ENCODE data around the gene IQCN.

The IQCN gene

GRCh38 chr19:18292462-18292809 is 18.2 kb upstream of the IQCN start:
- TF ChIP-seq CTCF (IDR thresholded peaks at IDR 0.05; ENCODE audit: control insufficient read depth, extremely low read depth, insufficient read depth) = no peak
- DNase-seq (ENCODE audit: low read depth) = no peak

DNA sequence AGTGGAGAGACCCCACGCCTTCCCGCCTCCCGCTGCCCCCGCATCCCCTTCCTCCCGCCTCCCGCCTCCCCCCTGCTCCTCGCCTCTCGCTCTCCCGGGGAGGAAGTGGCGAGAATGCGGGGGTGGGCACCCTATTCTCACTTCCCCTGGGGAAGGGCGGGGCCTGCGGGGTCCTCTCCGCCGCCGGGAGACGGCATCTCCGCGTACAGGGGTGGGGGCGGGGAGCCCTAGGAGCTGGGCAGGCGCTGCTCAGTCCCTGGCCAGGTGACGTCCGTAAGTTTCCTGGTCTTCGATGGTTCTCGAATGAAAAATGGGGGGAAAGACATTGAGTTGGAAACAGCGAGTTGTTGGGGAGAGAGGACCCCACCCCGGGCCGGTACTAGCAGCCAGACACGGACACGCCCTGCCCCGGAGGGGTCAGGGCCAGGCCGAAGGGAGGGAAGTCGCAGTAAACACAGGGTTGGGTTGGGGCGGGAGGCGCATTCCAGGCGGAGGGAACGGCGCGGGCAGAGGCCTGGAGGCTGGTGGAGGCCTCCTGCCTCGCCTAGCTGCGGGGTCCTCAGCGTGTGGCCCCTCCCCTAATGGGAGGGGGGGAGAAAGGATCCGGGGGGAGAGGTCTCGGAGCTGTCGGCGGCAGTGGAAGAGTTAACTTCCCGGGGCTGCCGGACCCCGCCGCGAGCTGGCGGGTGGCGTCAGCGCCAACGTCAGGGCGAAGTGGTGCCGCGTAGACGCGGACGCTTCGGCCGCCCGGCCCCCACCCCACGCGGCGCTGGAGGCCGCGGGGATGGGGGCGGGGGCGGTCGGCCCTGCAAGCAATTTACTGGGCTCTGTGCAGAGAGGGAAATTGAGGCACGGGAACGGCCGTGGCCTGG is 17.6 kb upstream of the IQCN start:
- H3K4me3 ChIP-seq (ENCODE audit: low read depth, low read length) = no peak overlapping the region
- TF ChIP-seq CTCF (IDR thresholded peaks at IDR 0.05; ENCODE audit: control insufficient read depth, extremely low read depth, insufficient read depth) = no peak
- DNase-seq (ENCODE audit: low read depth) = no peak

More at GRCh38 chr19:18292462-18292809, 18.2 kb upstream of the IQCN start:
- H3K4me3 ChIP-seq (ENCODE audit: low read depth, low read length) = no peak overlapping the region

DNA sequence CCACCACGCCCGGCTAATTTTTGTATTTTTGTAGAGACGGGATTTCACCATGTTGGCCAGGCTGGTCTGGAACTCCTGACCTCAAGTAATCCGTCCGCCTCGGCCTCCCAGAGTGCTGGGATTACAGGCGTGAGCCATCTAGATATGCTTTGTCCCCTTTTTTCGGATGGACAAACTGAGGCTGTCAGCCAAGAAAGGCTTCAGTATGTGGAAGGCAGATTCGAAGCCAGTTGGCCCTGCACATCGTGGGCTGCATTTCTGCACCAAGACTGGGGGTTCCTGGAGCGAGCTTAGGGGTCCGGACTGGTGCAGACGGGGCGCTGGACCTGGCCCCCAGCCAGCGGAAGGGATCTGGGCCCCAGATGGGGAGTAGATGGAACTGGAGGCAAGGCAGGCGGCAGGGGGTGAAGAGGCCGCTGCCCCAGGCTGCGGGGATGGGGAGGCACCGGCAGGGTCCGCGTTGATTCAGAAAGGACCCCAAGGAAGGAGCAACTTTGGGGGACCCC is 16.8 kb upstream of the IQCN start:
- no peak for TF ChIP-seq CTCF (IDR thresholded peaks at IDR 0.05; ENCODE audit: control insufficient read depth, extremely low read depth, insufficient read depth)
- H3K4me3 ChIP-seq (ENCODE audit: low read depth, low read length) = no peak overlapping the region
- DNase-seq (ENCODE audit: low read depth) = no peak

GRCh38 chr19:18290302-18291018 is 16.2 kb upstream of the IQCN start:
- no peak for TF ChIP-seq CTCF (IDR thresholded peaks at IDR 0.05; ENCODE audit: control insufficient read depth, extremely low read depth, insufficient read depth)
- no peak for DNase-seq (ENCODE audit: low read depth)
- H3K4me3 ChIP-seq (ENCODE audit: low read depth, low read length) = no peak overlapping the region

GRCh38 chr19:18289471-18290301 is 15.4 kb upstream of the IQCN start:
- no peak for TF ChIP-seq CTCF (IDR thresholded peaks at IDR 0.05; ENCODE audit: control insufficient read depth, extremely low read depth, insufficient read depth)
- no peak overlapping the region for H3K4me3 ChIP-seq (ENCODE audit: low read depth, low read length)
- no peak for DNase-seq (ENCODE audit: low read depth)

DNA sequence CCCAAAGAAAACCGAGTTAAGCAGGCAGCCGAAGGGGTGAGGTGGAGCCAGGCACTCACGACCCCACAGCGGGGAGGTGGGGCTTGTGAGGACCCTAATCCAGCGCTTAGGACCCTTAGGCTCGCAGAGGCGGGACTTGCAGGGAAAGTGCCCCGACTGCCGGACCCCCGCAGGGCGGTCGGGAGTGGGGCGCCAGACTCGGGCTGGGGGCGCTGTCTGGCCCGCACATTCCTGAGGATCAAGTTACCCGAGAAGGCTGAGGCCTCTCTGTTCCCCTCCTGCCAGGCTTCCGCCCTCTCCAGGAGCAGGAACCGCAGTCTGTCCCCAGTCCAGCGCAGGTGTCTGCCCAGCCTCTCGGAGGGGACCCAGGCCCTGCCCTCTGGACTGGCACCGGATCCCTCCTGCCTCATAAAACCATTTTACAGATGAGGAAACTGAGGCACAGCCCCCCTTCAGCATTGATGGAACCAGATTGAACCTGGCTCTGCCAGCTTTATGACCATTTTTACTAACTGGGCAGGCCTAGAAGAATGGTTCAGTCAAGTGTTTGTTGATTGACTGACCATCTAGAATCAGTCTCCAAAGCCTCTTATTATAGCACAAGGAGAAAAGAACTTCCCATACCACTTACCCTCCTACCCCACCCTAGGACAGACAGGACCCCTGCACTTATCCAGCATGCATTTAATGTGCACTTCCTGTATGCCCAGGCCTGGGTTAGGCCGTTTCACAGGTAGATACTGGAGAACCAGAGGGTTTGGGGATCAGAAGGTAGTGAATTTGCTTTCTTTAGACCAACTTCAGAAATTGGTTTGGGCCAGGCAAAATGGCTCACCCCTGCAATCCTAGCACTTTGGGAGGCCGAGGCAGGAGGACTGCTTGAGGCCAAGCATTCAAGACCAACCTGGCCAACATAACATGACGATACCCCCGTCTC is 13.9 kb upstream of the IQCN start:
- no peak overlapping the region for H3K4me3 ChIP-seq (ENCODE audit: low read depth, low read length)
- no peak for DNase-seq (ENCODE audit: low read depth)
- no peak for TF ChIP-seq CTCF (IDR thresholded peaks at IDR 0.05; ENCODE audit: control insufficient read depth, extremely low read depth, insufficient read depth)

Data from LNCaP clone FGC (cell line).